ENCODE measurements around the gene FHIT.

FHIT gene

GRCh38 chr3:59762941-59763340 lies 1488.3 kb downstream of the FHIT start:
- H3K4me3 ChIP-seq (ENCODE audit: insufficient read length, low read depth), result no peak overlapping the region
- no peak overlapping the region for H3K9ac ChIP-seq (ENCODE audit: insufficient read length, low read depth)
- DNase-seq (ENCODE audit: low read depth, low spot score), result no peak
- no peaks in the 10 kb centered on the region for H3K27me3 ChIP-seq (ENCODE audit: insufficient read depth, insufficient read length)
- H3K36me3 ChIP-seq (ENCODE audit: insufficient read depth, insufficient read length, low read length), result no peaks in the 10 kb centered on the region
- TF ChIP-seq SUZ12 (IDR thresholded peaks at IDR 0.05; ENCODE audit: extremely low read depth, insufficient read depth, insufficient read length) (no peak), YY1 (IDR thresholded peaks at IDR 0.05; ENCODE audit: insufficient read depth, insufficient read length) (no peak), ZNF274 (IDR thresholded peaks at IDR 0.05; ENCODE audit: low read depth, low read length) (no peak)
- no peaks in the 10 kb centered on the region for H3K4me1 ChIP-seq (ENCODE audit: insufficient read depth, insufficient read length)
- H3K9me3 ChIP-seq (ENCODE audit: insufficient read depth, low read length), result no peaks in the 10 kb centered on the region

- no peak for TF ChIP-seq SUZ12 (IDR thresholded peaks at IDR 0.05; ENCODE audit: extremely low read depth, insufficient read depth, insufficient read length)
- TF ChIP-seq ZNF274 (IDR thresholded peaks at IDR 0.05; ENCODE audit: low read depth, low read length), result no peak
- no peak for TF ChIP-seq YY1 (IDR thresholded peaks at IDR 0.05; ENCODE audit: insufficient read depth, insufficient read length)
- no peak overlapping the region for H3K9ac ChIP-seq (ENCODE audit: insufficient read length, low read depth)
- DNase-seq (ENCODE audit: low read depth, low spot score), result no peak
- no peaks in the 10 kb centered on the region for H3K9me3 ChIP-seq (ENCODE audit: insufficient read depth, low read length)
- no peak overlapping the region for H3K4me3 ChIP-seq (ENCODE audit: insufficient read length, low read depth)
- H3K4me1 ChIP-seq (ENCODE audit: insufficient read depth, insufficient read length), result no peaks in the 10 kb centered on the region
- no peaks in the 10 kb centered on the region for H3K36me3 ChIP-seq (ENCODE audit: insufficient read depth, insufficient read length, low read length)
- no peaks in the 10 kb centered on the region for H3K27me3 ChIP-seq (ENCODE audit: insufficient read depth, insufficient read length)
Measured at GRCh38 chr3:59759298-59760031, 1491.8 kb downstream of the FHIT start.

- DNase-seq (ENCODE audit: low read depth, low spot score), result no peak
- H3K9me3 ChIP-seq (ENCODE audit: insufficient read depth, low read length), result no peaks in the 10 kb centered on the region
- H3K9ac ChIP-seq (ENCODE audit: insufficient read length, low read depth), result no peak overlapping the region
- no peaks in the 10 kb centered on the region for H3K36me3 ChIP-seq (ENCODE audit: insufficient read depth, insufficient read length, low read length)
- H3K27me3 ChIP-seq (ENCODE audit: insufficient read depth, insufficient read length), result no peaks in the 10 kb centered on the region
- H3K4me1 ChIP-seq (ENCODE audit: insufficient read depth, insufficient read length), result no peaks in the 10 kb centered on the region
- no peak overlapping the region for H3K4me3 ChIP-seq (ENCODE audit: insufficient read length, low read depth)
- TF ChIP-seq ZNF274 (IDR thresholded peaks at IDR 0.05; ENCODE audit: low read depth, low read length) (no peak), YY1 (IDR thresholded peaks at IDR 0.05; ENCODE audit: insufficient read depth, insufficient read length) (no peak)
Measured at GRCh38 chr3:59758672-59759071, 1492.6 kb downstream of the FHIT start.

GRCh38 chr3:59756934-59757333 lies 1494.3 kb downstream of the FHIT start:
- Histone ChIP-seq H3K9me3 (ENCODE audit: insufficient read depth, low read length) (no peaks in the 10 kb centered on the region), H3K36me3 (ENCODE audit: insufficient read depth, insufficient read length, low read length) (no peaks in the 10 kb centered on the region), H3K4me1 (ENCODE audit: insufficient read depth, insufficient read length) (no peaks in the 10 kb centered on the region), H3K27me3 (ENCODE audit: insufficient read depth, insufficient read length) (peaks cover 2% of the 10 kb centered on the region), H3K4me3 (ENCODE audit: insufficient read length, low read depth) (no peak overlapping the region), H3K9ac (ENCODE audit: insufficient read length, low read depth) (no peak overlapping the region)
- no peak for DNase-seq (ENCODE audit: low read depth, low spot score)
- no peak for TF ChIP-seq YY1 (IDR thresholded peaks at IDR 0.05; ENCODE audit: insufficient read depth, insufficient read length)
- TF ChIP-seq ZNF274 (IDR thresholded peaks at IDR 0.05; ENCODE audit: low read depth, low read length), result no peak
- no peak for TF ChIP-seq SUZ12 (IDR thresholded peaks at IDR 0.05; ENCODE audit: extremely low read depth, insufficient read depth, insufficient read length)

- H3K4me1 ChIP-seq (ENCODE audit: insufficient read depth, insufficient read length), result no peaks in the 10 kb centered on the region
- no peak overlapping the region for H3K4me3 ChIP-seq (ENCODE audit: insufficient read length, low read depth)
- no peak for DNase-seq (ENCODE audit: low read depth, low spot score)
- no peak overlapping the region for H3K9ac ChIP-seq (ENCODE audit: insufficient read length, low read depth)
- no peaks in the 10 kb centered on the region for H3K9me3 ChIP-seq (ENCODE audit: insufficient read depth, low read length)
- peaks cover 6% of the 10 kb centered on the region for H3K27me3 ChIP-seq (ENCODE audit: insufficient read depth, insufficient read length)
- no peak for TF ChIP-seq SUZ12 (IDR thresholded peaks at IDR 0.05; ENCODE audit: extremely low read depth, insufficient read depth, insufficient read length)
- H3K36me3 ChIP-seq (ENCODE audit: insufficient read depth, insufficient read length, low read length), result no peaks in the 10 kb centered on the region
Measured at GRCh38 chr3:59754456-59755129, 1496.7 kb downstream of the FHIT start.

GRCh38 chr3:59753808-59754450 lies 1497.3 kb downstream of the FHIT start:
- H3K9me3 ChIP-seq (ENCODE audit: insufficient read depth, low read length), result peaks cover under 1% of the 10 kb centered on the region; the same call in 1 of the 2 replicates
- DNase-seq (ENCODE audit: low read depth, low spot score), result no peak
- no peaks in the 10 kb centered on the region for H3K36me3 ChIP-seq (ENCODE audit: insufficient read depth, insufficient read length, low read length)
- no peak overlapping the region for H3K9ac ChIP-seq (ENCODE audit: insufficient read length, low read depth)
- no peak for TF ChIP-seq YY1 (IDR thresholded peaks at IDR 0.05; ENCODE audit: insufficient read depth, insufficient read length)
- TF ChIP-seq ZNF274 (IDR thresholded peaks at IDR 0.05; ENCODE audit: low read depth, low read length), result no peak
- TF ChIP-seq SUZ12 (IDR thresholded peaks at IDR 0.05; ENCODE audit: extremely low read depth, insufficient read depth, insufficient read length), result no peak
- H3K27me3 ChIP-seq (ENCODE audit: insufficient read depth, insufficient read length), result peaks cover 8% of the 10 kb centered on the region
- H3K4me3 ChIP-seq (ENCODE audit: insufficient read length, low read depth), result no peak overlapping the region
- no peaks in the 10 kb centered on the region for H3K4me1 ChIP-seq (ENCODE audit: insufficient read depth, insufficient read length)

GRCh38 chr3:59752925-59753324 lies 1498.3 kb downstream of the FHIT start:
- H3K9ac ChIP-seq (ENCODE audit: insufficient read length, low read depth), result no peak overlapping the region
- TF ChIP-seq ZNF274 (IDR thresholded peaks at IDR 0.05; ENCODE audit: low read depth, low read length), result no peak
- no peak for TF ChIP-seq SUZ12 (IDR thresholded peaks at IDR 0.05; ENCODE audit: extremely low read depth, insufficient read depth, insufficient read length)
- no peak for TF ChIP-seq YY1 (IDR thresholded peaks at IDR 0.05; ENCODE audit: insufficient read depth, insufficient read length)
- H3K4me3 ChIP-seq (ENCODE audit: insufficient read length, low read depth), result no peak overlapping the region
- no peaks in the 10 kb centered on the region for H3K4me1 ChIP-seq (ENCODE audit: insufficient read depth, insufficient read length)
- H3K9me3 ChIP-seq (ENCODE audit: insufficient read depth, low read length), result peaks cover 7% of the 10 kb centered on the region; the same call in 1 of the 2 replicates
- no peaks in the 10 kb centered on the region for H3K36me3 ChIP-seq (ENCODE audit: insufficient read depth, insufficient read length, low read length)
- H3K27me3 ChIP-seq (ENCODE audit: insufficient read depth, insufficient read length), result peaks cover 11% of the 10 kb centered on the region
- DNase-seq (ENCODE audit: low read depth, low spot score), result no peak
